Choroid plexus epithelial cell (primary cell): ENCODE results near the gene BAZ2B.
"Not testable (repeated sequence)": the region's sequence is repeated elsewhere in the genome, so short reads cannot be mapped to it uniquely, and the experiment has no call there.

Source experiments
- DNase-seq: peaks from one replicate; pipeline ENCODE4 v3.0.0-alpha.2; 2010; ENCODE audit warnings: low read depth
- H3K4me3 ChIP-seq: 2 replicates; pipeline ENCODE4 v1.5.1; 2011; ENCODE audit warnings: low read depth, mild to moderate bottlenecking, control low read depth, low read length, moderate library complexity
- CTCF ChIP-seq: conservative IDR thresholded peaks from 2 replicates; pipeline ENCODE4 v1.5.1; 2011; ENCODE audit warnings: low read depth, mild to moderate bottlenecking, control low read depth, inconsistent platforms, low read length, moderate library complexity

Gene BAZ2B

DNA sequence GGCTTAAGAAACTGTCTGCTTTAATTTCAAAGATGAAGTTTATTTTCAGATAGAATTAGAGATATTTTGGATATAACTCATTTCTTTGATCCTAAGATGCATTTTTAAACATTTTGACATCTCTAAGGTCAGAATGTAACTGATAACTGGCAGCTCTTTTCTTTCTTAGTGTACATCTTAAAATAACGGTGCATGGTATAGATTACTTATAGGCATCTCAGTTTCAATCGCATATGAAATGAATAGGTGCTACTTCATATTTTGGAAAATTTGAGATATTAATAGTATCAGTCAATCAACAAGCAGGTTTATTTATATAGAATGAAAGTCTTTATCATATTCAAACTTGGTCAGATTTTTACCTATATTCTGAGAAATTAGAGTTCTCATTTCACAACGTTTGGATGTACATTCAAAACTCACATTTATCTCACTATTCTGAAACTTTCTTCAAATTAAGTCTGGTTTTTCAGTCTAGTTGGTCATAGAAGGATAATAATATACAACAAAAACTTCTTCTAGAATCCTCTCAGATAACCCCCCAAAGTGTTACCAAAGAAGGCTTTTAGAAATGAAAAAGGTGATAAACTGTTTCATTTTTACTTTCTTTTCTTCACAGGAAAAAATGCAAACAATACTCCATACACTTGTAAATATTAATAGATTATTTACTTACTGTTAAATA lies 207.1 kb downstream of the BAZ2B start:
- DNase-seq = no peak
- no peak overlapping the region for H3K4me3 ChIP-seq
- no peak for TF ChIP-seq CTCF

DNA sequence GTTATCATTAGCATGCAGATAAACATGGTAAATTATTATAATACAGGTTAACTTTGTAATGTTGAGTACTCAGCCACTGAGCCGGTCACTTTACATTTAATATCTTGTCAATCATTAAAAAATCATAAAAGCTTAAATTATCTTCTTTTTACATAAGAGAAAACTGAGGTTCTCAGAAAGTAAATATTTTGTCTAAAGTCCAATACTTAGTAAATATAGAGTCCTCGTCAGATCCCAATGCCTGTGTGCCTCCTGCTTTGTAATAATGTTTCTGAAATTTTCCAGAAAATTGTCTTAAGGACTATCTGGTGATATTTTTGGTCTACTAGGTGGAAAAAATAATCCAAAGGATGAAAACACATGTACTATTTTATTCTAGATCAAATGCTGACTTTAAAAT lies 213.6 kb downstream of the BAZ2B start:
- no peak for TF ChIP-seq CTCF

GRCh38 chr2:159402160-159402559 lies 214.2 kb downstream of the BAZ2B start:
- not testable (repeated sequence) for DNase-seq, H3K4me3 ChIP-seq

More for the DNA sequence above, 213.6 kb downstream of the BAZ2B start:
- H3K4me3 ChIP-seq = no peak overlapping the region
- DNase-seq = no peak

GRCh38 chr2:159399716-159400415 lies 216.5 kb downstream of the BAZ2B start:
- H3K4me3 ChIP-seq = no peak overlapping the region
- TF ChIP-seq CTCF = no peak
- DNase-seq = peak; percentile 12

- no peak overlapping the region for H3K4me3 ChIP-seq
- DNase-seq = no peak
- TF ChIP-seq CTCF = no peak
These were observed 219.5 kb downstream of the BAZ2B start for GRCh38 chr2:159396799-159397198.

- TF ChIP-seq CTCF = no peak
- no peak overlapping the region for H3K4me3 ChIP-seq
- no peak for DNase-seq
These were observed 233.8 kb downstream of the BAZ2B start for GRCh38 chr2:159382447-159383028.

DNA sequence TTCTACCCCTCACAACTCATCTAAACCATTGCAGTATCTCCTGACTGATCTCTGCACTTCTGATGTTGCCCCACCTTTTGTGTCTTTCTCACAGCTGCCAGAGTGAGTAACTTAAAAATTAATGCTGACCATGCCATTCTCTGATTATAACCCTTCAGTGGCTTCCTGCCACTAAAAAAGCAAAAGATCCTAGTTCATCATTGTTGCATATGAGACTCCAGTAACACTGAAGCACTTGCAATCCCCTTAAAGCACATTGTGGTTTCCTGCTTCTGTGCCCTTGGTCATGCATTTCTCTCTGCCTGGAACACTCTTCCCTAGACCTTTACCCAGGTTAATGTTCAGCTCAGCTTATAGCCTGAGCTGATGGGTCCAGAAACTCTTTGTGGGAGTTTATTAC lies 234.8 kb downstream of the BAZ2B start:
- DNase-seq = peak; percentile 29
- no peak for TF ChIP-seq CTCF
- no peak overlapping the region for H3K4me3 ChIP-seq
